CD14-positive monocyte (primary cell): ENCODE data around the gene STARD13. TPM values are rescaled to one million over a fixed set of nuclear protein-coding genes. Genes with fewer than 3 reads are reported as not detected.

ENCODE experiments used
- DNase-seq, 3 donors: peaks; one replicate each; pipeline ENCODE4 v3.0.0-alpha.2; 2011 to 2022
- H2AFZ ChIP-seq: 2 replicates; pipeline ENCODE4 v1.6.0; 2012; ENCODE audit warnings: mild to moderate bottlenecking, low read depth, low read length, inconsistent platforms; ENCODE audit not compliant: insufficient read depth, poor library complexity, severe bottlenecking
- H3K27ac ChIP-seq, 2 donors: 1 replicate in 1 of 2; 2 replicates in 1 of 2; pipeline ENCODE4 v1.5.1; 2012 to 2013; ENCODE audit warnings: low read length in 2 of 2, control low read depth in 1 of 2, inconsistent platforms in 1 of 2, low read depth in 1 of 2, mild to moderate bottlenecking in 1 of 2
- H3K27me3 ChIP-seq, 2 donors: one replicate each; pipeline versions ENCODE4 v1.6.0 to v1.6.1; 2011 to 2013; ENCODE audit warnings: low read length in 2 of 2; ENCODE audit not compliant: control insufficient read depth in 2 of 2, insufficient read depth in 2 of 2
- H3K36me3 ChIP-seq, 2 donors: replicated peaks in 1 of 2; 1 replicate in 1 of 2; 2 replicates in 1 of 2; pipeline versions ENCODE4 v1.5.1 to v1.6.1; 2012 to 2013; ENCODE audit warnings: low read length in 2 of 2, control low read depth in 1 of 2, inconsistent platforms in 1 of 2, mild to moderate bottlenecking in 1 of 2; ENCODE audit not compliant: insufficient read depth in 2 of 2, control insufficient read depth in 1 of 2
- H3K4me1 ChIP-seq, 2 donors: 1 replicate in 1 of 2; 2 replicates in 1 of 2; pipeline versions ENCODE4 v1.5.1 to v1.6.1; 2012 to 2013; ENCODE audit warnings: low read length in 2 of 2, control low read depth in 1 of 2, inconsistent platforms in 1 of 2, mild to moderate bottlenecking in 1 of 2, moderate library complexity in 1 of 2; ENCODE audit not compliant: insufficient read depth in 2 of 2, control insufficient read depth in 1 of 2
- H3K4me2 ChIP-seq: replicated peaks from 2 replicates; pipeline ENCODE3; 2012; ENCODE audit warnings: low read length, moderate library complexity, mild to moderate bottlenecking; ENCODE audit not compliant: poor library complexity, severe bottlenecking; ENCODE audit errors: extremely low read depth
- H3K4me3 ChIP-seq, 3 experiments: fragments of 200-600 bp in 1 of 3; sonication (generic) in 1 of 3; replicated peaks in 1 of 3; 1 replicate in 2 of 3; 2 replicates in 1 of 3; pipeline ENCODE4 v1.5.1; 2011 to 2013; ENCODE audit warnings: low read length in 3 of 3, mild to moderate bottlenecking in 3 of 3, control low read depth in 2 of 3, low read depth in 2 of 3, inconsistent platforms in 1 of 3, moderate library complexity in 1 of 3
- H3K79me2 ChIP-seq: 2 replicates; pipeline ENCODE4 v1.6.0; 2012; ENCODE audit warnings: mild to moderate bottlenecking, control low read depth, inconsistent platforms, low read length, moderate library complexity; ENCODE audit not compliant: insufficient read depth
- H3K9ac ChIP-seq: 2 replicates; pipeline ENCODE4 v1.6.0; 2017; ENCODE audit warnings: low read length, mild to moderate bottlenecking; ENCODE audit not compliant: insufficient read depth, poor library complexity, severe bottlenecking
- H3K9me3 ChIP-seq, 2 donors: replicated peaks in 1 of 2; 1 replicate in 1 of 2; 2 replicates in 1 of 2; pipeline versions ENCODE4 v1.5.1 to v1.6.1; 2012 to 2013; ENCODE audit warnings: low read length in 2 of 2, control low read depth in 1 of 2; ENCODE audit not compliant: control insufficient read depth in 1 of 2, insufficient read depth in 1 of 2
- H4K20me1 ChIP-seq: 2 replicates; pipeline ENCODE4 v1.6.0; 2012; ENCODE audit warnings: mild to moderate bottlenecking, low read length, control low read depth, moderate library complexity; ENCODE audit not compliant: insufficient read depth
- H3K27ac Mint-ChIP-seq, 7 donors: one replicate each; pipeline ENCODE4 v1.8.0; 2020; ENCODE audit warnings: mild to moderate bottlenecking in 7 of 7, mixed read lengths in 7 of 7, moderate library complexity in 6 of 7, inconsistent platforms in 2 of 7
- H3K27me3 Mint-ChIP-seq, 3 donors: one replicate each; pipeline ENCODE4 v1.8.0; 2021 to 2022; ENCODE audit warnings: low read depth in 3 of 3, mild to moderate bottlenecking in 3 of 3, mixed read lengths in 3 of 3, moderate library complexity in 3 of 3, inconsistent platforms in 1 of 3
- H3K36me3 Mint-ChIP-seq, 2 donors: one replicate each; pipeline ENCODE4 v1.8.0; 2020; ENCODE audit warnings: mixed read lengths in 2 of 2, inconsistent platforms in 1 of 2, mild to moderate bottlenecking in 1 of 2
- H3K4me1 Mint-ChIP-seq: one replicate; pipeline ENCODE4 v1.8.0; 2020; ENCODE audit warnings: mild to moderate bottlenecking, mixed read lengths
- H3K4me3 Mint-ChIP-seq, 2 donors: one replicate each; pipeline ENCODE4 v1.8.0; 2020; ENCODE audit warnings: mild to moderate bottlenecking in 2 of 2, mixed read lengths in 2 of 2, moderate library complexity in 1 of 2
- H3K9me3 Mint-ChIP-seq, 7 donors: one replicate each; pipeline ENCODE4 v1.8.0; 2020 to 2022; ENCODE audit warnings: mixed read lengths in 7 of 7, mild to moderate bottlenecking in 6 of 7, moderate library complexity in 6 of 7, inconsistent platforms in 2 of 7
- WGBS: methylation state at CpG from one replicate; pipeline ENCODE4 v1.1.5; 2013; ENCODE audit warnings: missing lambda C conversion rate; ENCODE audit not compliant: insufficient coverage; 5-methylcytosine and 5-hydroxymethylcytosine counted together
- intact Hi-C, 2 donors: fragments of 100-400 bp; cut with micrococcal nuclease; formaldehyde crosslinking; loops; one replicate each; pipeline versions ENCODE4 v1.15.0 to v1.15.1; 2023
- polyA plus RNA-seq, 3 donors: library from polyadenylated mRNA; depleted of rRNA in 1 of 3; unstranded in 2 of 3; stranded (reverse) in 1 of 3; fragments of 300-500 nt in 2 of 3; fragments of >200 nt in 1 of 3; fragmentation: Illumina TruSeq in 2 of 3; gene quantifications; 1 replicate in 2 of 3; 2 replicates in 1 of 3; pipeline ENCODE4 v1.2.3, GENCODE V29; 2012 to 2021
- TF ChIP-seq, protein P1 (sequence below): fragments of 200-600 bp; IDR thresholded peaks from one replicate; pipeline ENCODE4 v1.8.0; 2022; ENCODE audit warnings: antibody characterized with exemption, mild to moderate bottlenecking

STARD13 gene
- polyA plus RNA-seq, 3 donors: 0.37 to 0.69 (median 0.60) TPM

DNA sequence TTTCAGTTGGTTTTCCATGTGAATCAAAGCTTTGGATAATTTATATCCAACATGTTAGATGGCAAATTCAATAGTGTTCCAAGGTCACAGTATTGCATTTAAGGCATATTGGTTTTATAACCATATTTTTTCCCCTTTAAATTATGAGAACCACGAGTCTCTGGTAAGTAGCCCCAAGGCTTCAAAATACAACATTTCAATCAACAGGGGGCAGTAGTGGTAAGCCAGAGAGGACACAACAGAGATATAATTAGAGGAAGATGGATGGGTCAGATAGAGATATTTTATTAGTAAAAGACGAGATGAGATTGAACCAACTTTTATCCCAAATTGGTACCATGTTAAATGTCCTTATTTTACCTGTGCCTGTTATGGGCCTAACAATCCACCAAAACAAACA is 216.2 kb downstream of the STARD13 start:
- no peaks in the 10 kb centered on the region for H3K27me3 ChIP-seq
- no peak overlapping the region for H3K27ac ChIP-seq
- no peak overlapping the region for H2AFZ ChIP-seq
- no peak overlapping the region for H3K27ac Mint-ChIP-seq
- H3K27me3 Mint-ChIP-seq: peaks cover 0 to 2% (median 0%) of the 10 kb centered on the region in 3 donors
- no peaks in the 10 kb centered on the region for H4K20me1 ChIP-seq
- WGBS: no CpG with 5 or more reads among the region's 2 CpGs
- intact Hi-C loops: no loop called here
- H3K4me1 ChIP-seq: no peaks in the 10 kb centered on the region
- H3K9me3 Mint-ChIP-seq: peaks cover 0 to 10% (median 6%) of the 10 kb centered on the region in 7 donors
- H3K4me1 Mint-ChIP-seq: no peaks in the 10 kb centered on the region
- H3K9me3 ChIP-seq: no peaks in the 10 kb centered on the region
- H3K4me3 ChIP-seq: no peak overlapping the region
- no peaks in the 10 kb centered on the region for H3K36me3 ChIP-seq
- TF ChIP-seq, protein P1, sequence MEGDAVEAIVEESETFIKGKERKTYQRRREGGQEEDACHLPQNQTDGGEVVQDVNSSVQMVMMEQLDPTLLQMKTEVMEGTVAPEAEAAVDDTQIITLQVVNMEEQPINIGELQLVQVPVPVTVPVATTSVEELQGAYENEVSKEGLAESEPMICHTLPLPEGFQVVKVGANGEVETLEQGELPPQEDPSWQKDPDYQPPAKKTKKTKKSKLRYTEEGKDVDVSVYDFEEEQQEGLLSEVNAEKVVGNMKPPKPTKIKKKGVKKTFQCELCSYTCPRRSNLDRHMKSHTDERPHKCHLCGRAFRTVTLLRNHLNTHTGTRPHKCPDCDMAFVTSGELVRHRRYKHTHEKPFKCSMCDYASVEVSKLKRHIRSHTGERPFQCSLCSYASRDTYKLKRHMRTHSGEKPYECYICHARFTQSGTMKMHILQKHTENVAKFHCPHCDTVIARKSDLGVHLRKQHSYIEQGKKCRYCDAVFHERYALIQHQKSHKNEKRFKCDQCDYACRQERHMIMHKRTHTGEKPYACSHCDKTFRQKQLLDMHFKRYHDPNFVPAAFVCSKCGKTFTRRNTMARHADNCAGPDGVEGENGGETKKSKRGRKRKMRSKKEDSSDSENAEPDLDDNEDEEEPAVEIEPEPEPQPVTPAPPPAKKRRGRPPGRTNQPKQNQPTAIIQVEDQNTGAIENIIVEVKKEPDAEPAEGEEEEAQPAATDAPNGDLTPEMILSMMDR: peak; percentile 32
- no peak overlapping the region for H3K4me2 ChIP-seq
- no peak for DNase-seq
- H3K36me3 Mint-ChIP-seq: no peaks in the 10 kb centered on the region
- no peak overlapping the region for H3K9ac ChIP-seq
- no peaks in the 10 kb centered on the region for H3K79me2 ChIP-seq
- no peak overlapping the region for H3K4me3 Mint-ChIP-seq

GRCh38 chr13:33066329-33066728 is 219.2 kb downstream of the STARD13 start:
- Histone ChIP-seq H3K36me3 (no peaks in the 10 kb centered on the region), H4K20me1 (no peaks in the 10 kb centered on the region), H2AFZ (no peak overlapping the region), H3K4me1 (no peaks in the 10 kb centered on the region), H3K9ac (no peak overlapping the region), H3K27ac (no peak overlapping the region), H3K9me3 (no peaks in the 10 kb centered on the region), H3K27me3 (no peaks in the 10 kb centered on the region), H3K4me3 (no peak overlapping the region), H3K79me2 (no peaks in the 10 kb centered on the region), H3K4me2 (no peak overlapping the region)
- H3K27ac Mint-ChIP-seq: no peak overlapping the region
- H3K9me3 Mint-ChIP-seq: peaks cover 1 to 14% (median 6%) of the 10 kb centered on the region in 7 donors
- no peak overlapping the region for H3K4me3 Mint-ChIP-seq
- DNase-seq: no peak
- H3K4me1 Mint-ChIP-seq: no peaks in the 10 kb centered on the region
- H3K36me3 Mint-ChIP-seq: no peaks in the 10 kb centered on the region
- intact Hi-C loops: no loop called here
- peaks cover 0 to 2% (median 0%) of the 10 kb centered on the region in 3 donors for H3K27me3 Mint-ChIP-seq
- TF ChIP-seq, protein P1: no peak
- 100% methylated on average over 16 of the region's 18 CpGs for WGBS
